ENCODE measurements around the gene RPL22. TPM values are rescaled to one million over a fixed set of nuclear protein-coding genes. Genes with fewer than 3 reads are reported as not detected.

RPL22 gene
- total RNA-seq, 1 donor from 2014 or later = 283 TPM

DNA sequence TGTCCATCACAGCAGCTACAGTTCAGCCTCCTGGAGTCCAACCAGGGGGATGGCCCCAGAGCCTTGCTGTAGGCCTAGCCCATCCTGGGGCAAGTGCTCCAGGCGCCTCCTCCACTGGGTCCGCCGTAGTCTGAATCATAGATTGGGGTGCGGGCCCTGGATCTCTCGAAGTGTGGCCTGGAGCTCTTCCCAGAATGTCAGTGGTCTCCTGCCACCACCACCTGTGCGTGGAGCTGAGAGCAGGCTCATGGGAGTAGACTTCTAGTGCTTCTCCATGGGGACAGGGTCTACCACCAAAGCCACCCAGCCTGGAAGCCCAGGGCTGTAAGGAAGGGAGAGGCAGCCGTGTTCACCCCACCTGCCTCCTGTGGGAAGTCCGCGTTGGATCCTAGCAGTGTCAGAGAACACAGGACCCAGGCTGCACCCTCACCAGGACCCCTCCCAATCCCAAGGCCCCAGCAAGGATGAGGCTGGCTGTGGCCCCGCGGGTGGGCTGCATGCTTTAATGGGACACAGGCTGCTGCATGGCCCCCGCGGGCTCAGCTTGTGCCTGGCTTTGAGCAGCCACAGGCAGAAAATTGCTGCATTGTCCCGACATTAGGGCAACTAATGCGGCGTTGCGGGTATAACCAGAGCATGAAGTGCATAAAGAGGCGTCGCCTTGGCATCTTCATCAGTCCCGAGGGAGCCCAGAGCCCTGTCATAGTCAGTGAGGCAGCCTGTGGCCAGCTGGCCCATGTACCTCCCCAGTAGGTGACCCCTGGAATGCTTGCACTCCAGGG lies 43.8 kb upstream of the RPL22 start:
- no peak overlapping the region for H3K9ac ChIP-seq (ENCODE audit: low read length)
- H3K36me3 Mint-ChIP-seq (ENCODE audit: low read depth, unreplicated experiment) = no peaks in the 10 kb centered on the region
- H3K27ac ChIP-seq (ENCODE audit: low read depth, low read length) = no peak overlapping the region
- no peaks in the 10 kb centered on the region for H3K4me1 Mint-ChIP-seq (ENCODE audit: low read depth, unreplicated experiment)
- no peaks in the 10 kb centered on the region for H3K36me3 ChIP-seq (ENCODE audit: insufficient read depth, low read length)
- H3K27ac Mint-ChIP-seq (ENCODE audit: unreplicated experiment) = no peak overlapping the region
- H3K4me2 ChIP-seq (ENCODE audit: low read length) = no peak overlapping the region
- H3K4me3 Mint-ChIP-seq (ENCODE audit: unreplicated experiment) = no peak overlapping the region
- H2AFZ ChIP-seq (ENCODE audit: low read depth, low read length) = no peak overlapping the region
- peaks cover 36% of the 10 kb centered on the region for H3K27me3 ChIP-seq (ENCODE audit: insufficient read depth, low read length)
- no peaks in the 10 kb centered on the region for H3K9me3 ChIP-seq (ENCODE audit: insufficient read depth, low read depth, low read length)
- H4K20me1 ChIP-seq (ENCODE audit: insufficient read depth, low read length) = peaks cover 18% of the 10 kb centered on the region
- H3K4me3 ChIP-seq (ENCODE audit: insufficient read depth, low read depth, low read length) = no peak overlapping the region
- H3K4me1 ChIP-seq (ENCODE audit: insufficient read depth, low read length) = peaks cover 4% of the 10 kb centered on the region
- FAIRE-seq = no peak
- DNase-seq (ENCODE audit: low read depth) = no peak
- TF ChIP-seq, protein P1, sequence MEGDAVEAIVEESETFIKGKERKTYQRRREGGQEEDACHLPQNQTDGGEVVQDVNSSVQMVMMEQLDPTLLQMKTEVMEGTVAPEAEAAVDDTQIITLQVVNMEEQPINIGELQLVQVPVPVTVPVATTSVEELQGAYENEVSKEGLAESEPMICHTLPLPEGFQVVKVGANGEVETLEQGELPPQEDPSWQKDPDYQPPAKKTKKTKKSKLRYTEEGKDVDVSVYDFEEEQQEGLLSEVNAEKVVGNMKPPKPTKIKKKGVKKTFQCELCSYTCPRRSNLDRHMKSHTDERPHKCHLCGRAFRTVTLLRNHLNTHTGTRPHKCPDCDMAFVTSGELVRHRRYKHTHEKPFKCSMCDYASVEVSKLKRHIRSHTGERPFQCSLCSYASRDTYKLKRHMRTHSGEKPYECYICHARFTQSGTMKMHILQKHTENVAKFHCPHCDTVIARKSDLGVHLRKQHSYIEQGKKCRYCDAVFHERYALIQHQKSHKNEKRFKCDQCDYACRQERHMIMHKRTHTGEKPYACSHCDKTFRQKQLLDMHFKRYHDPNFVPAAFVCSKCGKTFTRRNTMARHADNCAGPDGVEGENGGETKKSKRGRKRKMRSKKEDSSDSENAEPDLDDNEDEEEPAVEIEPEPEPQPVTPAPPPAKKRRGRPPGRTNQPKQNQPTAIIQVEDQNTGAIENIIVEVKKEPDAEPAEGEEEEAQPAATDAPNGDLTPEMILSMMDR (IDR thresholded peaks at IDR 0.05; ENCODE audit: insufficient read depth, low read depth, low read length) = no peak
- TF ChIP-seq EZH2 (IDR thresholded peaks at IDR 0.05; ENCODE audit: insufficient read depth, low read length) = peak; percentile 91
- H3K79me2 ChIP-seq (ENCODE audit: insufficient read depth, low read length) = no peaks in the 10 kb centered on the region
- H3K9me3 Mint-ChIP-seq (ENCODE audit: unreplicated experiment) = no peaks in the 10 kb centered on the region
- peaks cover 55% of the 10 kb centered on the region for H3K27me3 Mint-ChIP-seq (ENCODE audit: low read depth, unreplicated experiment)

DNA sequence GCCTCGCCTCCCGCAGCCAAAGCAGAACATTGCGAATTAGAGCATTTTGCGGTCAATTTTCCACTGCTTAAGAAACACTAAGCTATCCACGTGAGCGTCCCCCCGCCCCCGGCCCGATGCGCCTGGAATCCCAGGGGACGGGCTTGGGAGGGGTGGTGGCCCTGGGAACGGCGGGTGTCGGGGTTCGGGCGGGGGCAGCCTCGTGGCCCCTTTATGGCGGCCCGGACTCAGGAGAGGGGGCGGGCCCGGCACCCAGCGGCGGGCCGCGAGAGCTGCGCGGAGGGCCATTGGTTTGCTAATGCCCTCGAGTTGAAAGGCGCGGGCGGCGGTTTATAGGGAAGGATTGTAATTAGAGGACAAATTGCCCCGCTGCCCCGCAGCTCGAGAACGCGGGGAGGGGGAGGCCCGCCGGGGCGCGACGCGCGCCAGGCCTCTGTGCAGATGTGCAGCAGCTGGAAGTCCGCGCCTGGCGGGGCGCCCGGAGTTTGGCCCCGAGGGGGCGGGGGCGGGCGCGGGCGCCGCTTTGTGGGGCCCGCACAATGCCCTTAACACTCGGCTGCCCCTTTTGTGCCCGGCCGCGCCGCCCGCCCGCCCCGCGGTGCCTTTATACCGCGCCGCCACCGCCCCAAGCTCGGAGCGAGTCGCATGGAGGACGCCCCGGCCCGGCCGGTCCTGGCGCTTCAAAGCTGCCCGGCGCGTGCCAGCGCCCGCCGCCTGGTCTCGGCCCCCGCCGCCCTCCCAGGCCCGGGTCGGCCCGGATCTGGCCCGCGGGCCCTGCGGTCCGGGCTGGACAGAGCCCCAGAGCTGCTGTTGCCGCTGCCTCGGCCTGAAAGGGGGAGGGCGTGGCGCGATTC lies 42.7 kb upstream of the RPL22 start:
- FAIRE-seq = no peak
- Histone ChIP-seq H4K20me1 (ENCODE audit: insufficient read depth, low read length) (peaks cover 11% of the 10 kb centered on the region), H3K79me2 (ENCODE audit: insufficient read depth, low read length) (no peaks in the 10 kb centered on the region), H3K4me1 (ENCODE audit: insufficient read depth, low read length) (peaks cover 4% of the 10 kb centered on the region), H3K27me3 (ENCODE audit: insufficient read depth, low read length) (peaks cover 36% of the 10 kb centered on the region), H3K9ac (ENCODE audit: low read length) (no peak overlapping the region), H3K36me3 (ENCODE audit: insufficient read depth, low read length) (no peaks in the 10 kb centered on the region), H3K9me3 (ENCODE audit: insufficient read depth, low read depth, low read length) (no peaks in the 10 kb centered on the region), H3K4me3 (ENCODE audit: insufficient read depth, low read depth, low read length) (no peak overlapping the region), H2AFZ (ENCODE audit: low read depth, low read length) (no peak overlapping the region), H3K27ac (ENCODE audit: low read depth, low read length) (no peak overlapping the region), H3K4me2 (ENCODE audit: low read length) (peak overlapping the region; percentile 52)
- Mint-ChIP-seq H3K4me1 (ENCODE audit: low read depth, unreplicated experiment) (no peaks in the 10 kb centered on the region), H3K36me3 (ENCODE audit: low read depth, unreplicated experiment) (no peaks in the 10 kb centered on the region), H3K27ac (ENCODE audit: unreplicated experiment) (no peak overlapping the region), H3K4me3 (ENCODE audit: unreplicated experiment) (no peak overlapping the region), H3K9me3 (ENCODE audit: unreplicated experiment) (no peaks in the 10 kb centered on the region), H3K27me3 (ENCODE audit: low read depth, unreplicated experiment) (peaks cover 47% of the 10 kb centered on the region)
- DNase-seq (ENCODE audit: low read depth) = no peak
- TF ChIP-seq, protein P1 (IDR thresholded peaks at IDR 0.05; ENCODE audit: insufficient read depth, low read depth, low read length) = no peak
- TF ChIP-seq EZH2 (IDR thresholded peaks at IDR 0.05; ENCODE audit: insufficient read depth, low read length) = peak; percentile 99
